Activated T-cell treated with anti-CD3 and anti-CD28 coated beads, Interleukin-2, amount 50 U/mL, for 4 hours (primary cell): ENCODE results near the gene ARTN. TPM values are rescaled to one million over a fixed set of nuclear protein-coding genes. Genes with fewer than 3 reads are reported as not detected.

Experiments used
- ATAC-seq, 2 donors: fragments of 200-7000 bp; cut with Tn5 transposase; one replicate each; pipeline ENCODE4 v1.10.0; 2021
- DNase-seq: peaks from one replicate; pipeline ENCODE4 v3.0.0-alpha.2; 2020
- H3K27me3 Mint-ChIP-seq: one replicate; pipeline ENCODE4 v1.8.0; 2021; ENCODE audit warnings: low read depth, mixed read lengths
- H3K36me3 Mint-ChIP-seq: one replicate; pipeline ENCODE4 v1.8.0; 2022; ENCODE audit warnings: mixed read lengths; ENCODE audit not compliant: insufficient read depth
- H3K4me1 Mint-ChIP-seq: one replicate; pipeline ENCODE4 v1.8.0; 2021; ENCODE audit warnings: low read depth, mixed read lengths
- H3K4me3 Mint-ChIP-seq: one replicate; pipeline ENCODE4 v1.8.0; 2021; ENCODE audit warnings: mild to moderate bottlenecking, moderate library complexity, mixed read lengths
- H3K9me3 Mint-ChIP-seq: one replicate; pipeline ENCODE4 v1.8.0; 2021; ENCODE audit warnings: mixed read lengths
- total RNA-seq, 3 donors: library from RNA; stranded (reverse); gene quantifications; one replicate each; pipeline ENCODE4 v1.2.1, GENCODE V29; 2021

ARTN gene
- total RNA-seq, 3 donors from 2014 or later, result 0.33 to 0.45 (median 0.40) TPM

DNA sequence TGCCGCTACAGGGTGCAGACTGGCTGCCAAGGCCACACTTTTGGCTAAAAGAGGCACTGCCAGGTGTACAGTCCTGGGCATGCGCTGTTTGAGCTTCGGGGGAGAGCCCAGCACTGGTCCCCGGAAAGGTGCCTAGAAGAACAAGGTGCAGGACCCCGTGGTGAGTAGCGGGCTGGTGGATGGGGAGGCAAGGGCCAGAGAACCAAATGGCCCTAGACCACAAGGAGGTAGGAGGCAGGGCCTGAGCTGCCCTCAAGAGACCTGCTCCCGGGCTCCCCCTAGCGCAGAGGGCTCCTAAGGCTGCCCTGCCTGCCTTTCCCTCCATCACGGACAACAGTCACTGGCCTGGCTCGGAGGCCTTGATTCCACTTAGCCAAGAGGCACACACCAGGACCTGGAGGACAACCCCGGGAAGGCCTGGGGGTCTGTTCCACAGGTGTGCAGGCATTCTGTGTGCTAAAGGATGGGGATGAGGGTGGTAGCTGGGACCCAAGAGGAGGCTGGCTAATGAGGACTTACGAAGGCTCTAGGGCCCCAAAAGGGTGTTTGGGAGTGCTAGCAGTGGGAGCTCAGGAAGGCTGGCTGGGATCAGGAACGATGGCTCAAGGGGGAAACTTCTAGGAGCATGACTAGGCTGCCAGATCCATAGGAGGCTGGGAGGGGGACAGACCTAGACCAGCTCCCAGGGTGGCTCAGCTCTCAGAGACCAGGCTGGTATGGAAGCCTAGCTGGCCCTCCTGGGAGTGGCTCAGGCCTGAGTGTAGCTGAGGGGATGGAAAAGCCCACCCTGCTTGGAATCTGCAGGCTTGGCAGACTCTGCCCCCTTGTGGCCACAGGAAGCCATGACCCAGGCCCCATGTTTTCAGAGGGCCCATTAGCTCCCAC, 742 bp downstream of the ARTN start:
- H3K4me3 Mint-ChIP-seq, result no peak overlapping the region
- DNase-seq, result peak; percentile 40
- H3K27me3 Mint-ChIP-seq, result peaks cover 37% of the 10 kb centered on the region
- peak; percentile 50 to 61 for ATAC-seq
- H3K4me1 Mint-ChIP-seq, result peaks cover 10% of the 10 kb centered on the region
- no peaks in the 10 kb centered on the region for H3K9me3 Mint-ChIP-seq
- H3K36me3 Mint-ChIP-seq, result peaks cover 4% of the 10 kb centered on the region

DNA sequence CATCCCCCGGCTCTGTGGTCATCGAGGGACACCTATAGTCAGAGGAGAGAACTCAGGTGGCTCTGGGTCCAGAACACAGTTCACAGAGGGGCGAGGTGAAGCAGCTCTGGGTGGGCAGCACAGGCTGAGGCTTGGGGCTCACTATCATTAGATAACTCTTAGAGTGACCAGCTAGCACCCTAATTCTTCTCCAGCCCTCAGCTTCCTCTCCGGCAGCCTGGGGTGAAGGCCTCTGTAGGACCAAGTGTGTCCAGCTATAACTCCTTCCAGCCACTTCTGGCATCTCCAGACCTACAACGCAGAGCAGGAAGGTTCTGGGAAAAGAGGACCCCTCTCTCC, 1.4 kb downstream of the ARTN start:
- Mint-ChIP-seq H3K36me3 (peaks cover 9% of the 10 kb centered on the region), H3K4me3 (no peak overlapping the region), H3K27me3 (peaks cover 37% of the 10 kb centered on the region), H3K9me3 (no peaks in the 10 kb centered on the region), H3K4me1 (peaks cover 12% of the 10 kb centered on the region)
- DNase-seq (no peak), ATAC-seq (no peak)

DNA sequence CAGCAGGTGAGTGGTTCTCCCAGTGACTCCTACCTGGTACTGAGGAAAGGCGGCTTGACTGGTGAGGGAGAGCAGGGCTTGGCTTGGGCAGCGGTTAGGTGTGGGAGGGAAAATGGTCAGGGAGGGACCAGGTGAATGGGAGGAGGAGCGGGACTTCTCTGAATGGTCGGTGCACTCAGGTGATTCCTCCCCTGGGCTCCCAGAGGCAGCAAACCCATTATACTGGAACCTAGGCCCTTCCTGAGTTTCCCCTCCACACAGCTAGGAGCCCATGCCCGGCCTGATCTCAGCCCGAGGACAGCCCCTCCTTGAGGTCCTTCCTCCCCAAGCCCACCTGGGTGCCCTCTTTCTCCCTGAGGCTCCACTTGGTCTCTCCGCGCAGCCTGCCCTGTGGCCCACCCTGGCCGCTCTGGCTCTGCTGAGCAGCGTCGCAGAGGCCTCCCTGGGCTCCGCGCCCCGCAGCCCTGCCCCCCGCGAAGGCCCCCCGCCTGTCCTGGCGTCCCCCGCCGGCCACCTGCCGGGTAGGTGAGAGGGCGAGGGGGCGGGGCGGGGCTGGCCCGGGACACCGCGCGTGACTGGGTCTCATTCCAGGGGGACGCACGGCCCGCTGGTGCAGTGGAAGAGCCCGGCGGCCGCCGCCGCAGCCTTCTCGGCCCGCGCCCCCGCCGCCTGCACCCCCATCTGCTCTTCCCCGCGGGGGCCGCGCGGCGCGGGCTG, 2.3 kb downstream of the ARTN start:
- no peak overlapping the region for H3K4me3 Mint-ChIP-seq
- ATAC-seq (peak in 1 of 2 donors; percentile 6), DNase-seq (no peak)
- H3K36me3 Mint-ChIP-seq, result peaks cover 11% of the 10 kb centered on the region
- peaks cover 12% of the 10 kb centered on the region for H3K4me1 Mint-ChIP-seq
- peaks cover 37% of the 10 kb centered on the region for H3K27me3 Mint-ChIP-seq
- no peaks in the 10 kb centered on the region for H3K9me3 Mint-ChIP-seq

DNA sequence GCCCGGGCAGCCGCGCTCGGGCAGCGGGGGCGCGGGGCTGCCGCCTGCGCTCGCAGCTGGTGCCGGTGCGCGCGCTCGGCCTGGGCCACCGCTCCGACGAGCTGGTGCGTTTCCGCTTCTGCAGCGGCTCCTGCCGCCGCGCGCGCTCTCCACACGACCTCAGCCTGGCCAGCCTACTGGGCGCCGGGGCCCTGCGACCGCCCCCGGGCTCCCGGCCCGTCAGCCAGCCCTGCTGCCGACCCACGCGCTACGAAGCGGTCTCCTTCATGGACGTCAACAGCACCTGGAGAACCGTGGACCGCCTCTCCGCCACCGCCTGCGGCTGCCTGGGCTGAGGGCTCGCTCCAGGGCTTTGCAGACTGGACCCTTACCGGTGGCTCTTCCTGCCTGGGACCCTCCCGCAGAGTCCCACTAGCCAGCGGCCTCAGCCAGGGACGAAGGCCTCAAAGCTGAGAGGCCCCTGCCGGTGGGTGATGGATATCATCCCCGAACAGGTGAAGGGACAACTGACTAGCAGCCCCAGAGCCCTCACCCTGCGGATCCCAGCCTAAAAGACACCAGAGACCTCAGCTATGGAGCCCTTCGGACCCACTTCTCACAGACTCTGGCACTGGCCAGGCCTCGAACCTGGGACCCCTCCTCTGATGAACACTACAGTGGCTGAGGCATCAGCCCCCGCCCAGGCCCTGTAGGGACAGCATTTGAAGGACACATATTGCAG, 3.0 kb downstream of the ARTN start:
- Mint-ChIP-seq H3K4me1 (peaks cover 12% of the 10 kb centered on the region), H3K9me3 (no peaks in the 10 kb centered on the region), H3K27me3 (peaks cover 37% of the 10 kb centered on the region), H3K36me3 (peaks cover 11% of the 10 kb centered on the region), H3K4me3 (peak overlapping the region; percentile 67)
- peak; percentile 27 to 59 for ATAC-seq
- no peak for DNase-seq

DNA sequence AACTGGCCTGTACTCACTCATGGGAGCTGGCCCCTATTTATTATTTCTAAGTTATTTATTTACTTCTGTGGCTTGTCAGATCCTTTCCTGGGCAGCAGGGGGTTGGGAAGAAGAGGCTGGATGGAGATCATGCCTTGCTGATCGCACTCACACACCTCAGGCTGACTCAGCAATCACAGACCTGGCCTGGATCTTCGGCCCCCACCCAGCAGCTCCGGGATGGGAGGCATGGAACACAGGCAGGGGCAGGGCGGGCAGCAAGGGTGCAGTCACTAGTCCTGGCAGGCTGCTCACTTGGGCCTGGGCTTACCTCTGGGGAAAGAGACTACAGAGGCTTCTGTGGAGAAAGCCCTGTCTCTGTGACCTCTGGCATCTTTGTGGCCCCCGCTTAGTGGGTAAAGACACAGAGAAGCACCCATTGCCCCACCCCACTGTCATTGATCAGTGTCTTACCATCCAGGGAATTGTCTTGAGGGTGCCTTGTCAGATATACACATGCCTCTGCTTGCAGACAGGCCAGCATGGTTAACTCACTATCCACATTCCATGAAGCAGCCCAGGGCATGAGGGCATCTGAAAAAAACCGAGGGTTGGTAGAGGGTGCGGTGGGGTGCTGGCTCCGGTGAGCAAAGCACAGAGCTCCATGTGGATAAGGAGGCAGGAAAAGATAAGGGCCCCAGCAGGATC, 3.7 kb downstream of the ARTN start:
- Mint-ChIP-seq H3K4me1 (peaks cover 12% of the 10 kb centered on the region), H3K27me3 (peaks cover 37% of the 10 kb centered on the region), H3K4me3 (no peak overlapping the region), H3K36me3 (peaks cover 13% of the 10 kb centered on the region), H3K9me3 (no peaks in the 10 kb centered on the region)
- ATAC-seq, result no peak
- DNase-seq, result no peak

DNA sequence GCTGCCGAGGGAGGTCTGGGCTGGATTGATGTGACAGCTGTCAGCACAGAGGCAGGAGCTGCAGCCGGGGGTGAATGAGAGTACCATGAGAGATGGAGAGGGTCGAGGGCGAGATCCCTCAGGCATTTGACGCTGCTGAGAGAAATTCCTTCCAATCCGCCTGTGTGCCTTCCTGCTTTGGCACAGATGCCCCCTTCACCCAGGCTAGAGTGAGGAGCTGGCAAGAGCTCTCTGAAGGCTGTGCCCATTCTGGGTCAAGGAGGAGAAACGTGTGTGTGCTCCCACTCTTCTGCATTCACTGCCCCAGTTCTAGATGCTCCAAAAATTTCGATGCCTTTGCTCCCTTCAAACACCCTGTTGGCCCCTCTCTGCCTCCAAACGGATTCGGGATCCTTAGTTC, 4.8 kb downstream of the ARTN start:
- ATAC-seq (no peak), DNase-seq (no peak)
- Mint-ChIP-seq H3K27me3 (peaks cover 30% of the 10 kb centered on the region), H3K9me3 (no peaks in the 10 kb centered on the region), H3K4me3 (no peak overlapping the region), H3K36me3 (peaks cover 19% of the 10 kb centered on the region), H3K4me1 (peaks cover 15% of the 10 kb centered on the region)

DNA sequence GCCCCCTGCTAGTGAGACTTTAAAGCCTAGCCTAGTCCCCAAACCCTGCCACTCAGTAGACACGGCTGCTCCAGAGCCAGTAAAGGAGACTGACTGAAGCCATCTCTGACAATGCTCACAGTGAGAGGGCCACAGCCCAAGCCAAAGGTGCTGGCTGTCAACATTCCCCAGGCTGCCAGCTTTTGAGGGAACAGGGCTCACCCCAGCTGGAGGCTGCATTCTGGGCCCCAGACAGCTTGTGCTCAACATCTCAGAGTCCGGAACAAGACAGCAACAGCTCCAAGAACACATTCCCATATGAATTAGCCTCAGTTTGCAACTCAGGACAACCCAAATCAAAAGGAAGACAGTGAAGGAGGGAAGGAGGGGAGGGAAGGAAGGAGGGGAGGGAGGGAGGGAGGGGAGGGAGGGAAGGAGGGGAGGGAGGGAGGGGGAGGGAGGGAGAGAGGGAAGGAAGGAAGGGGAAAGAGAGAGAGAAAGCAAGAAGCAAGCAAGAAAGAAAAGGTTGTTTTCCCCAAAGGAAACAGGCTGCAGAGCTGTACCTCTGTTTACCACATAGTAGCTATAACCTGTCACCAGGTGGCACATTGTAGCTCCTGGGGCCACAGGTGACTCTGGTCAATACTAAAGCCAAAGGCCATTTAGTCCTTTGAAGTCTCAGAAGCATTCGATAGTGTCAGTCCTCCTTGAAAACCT, 5.4 kb downstream of the ARTN start:
- Mint-ChIP-seq H3K36me3 (peaks cover 19% of the 10 kb centered on the region), H3K4me1 (peaks cover 12% of the 10 kb centered on the region), H3K4me3 (no peak overlapping the region), H3K27me3 (peaks cover 26% of the 10 kb centered on the region), H3K9me3 (no peaks in the 10 kb centered on the region)
- no peak for ATAC-seq
- no peak for DNase-seq

DNA sequence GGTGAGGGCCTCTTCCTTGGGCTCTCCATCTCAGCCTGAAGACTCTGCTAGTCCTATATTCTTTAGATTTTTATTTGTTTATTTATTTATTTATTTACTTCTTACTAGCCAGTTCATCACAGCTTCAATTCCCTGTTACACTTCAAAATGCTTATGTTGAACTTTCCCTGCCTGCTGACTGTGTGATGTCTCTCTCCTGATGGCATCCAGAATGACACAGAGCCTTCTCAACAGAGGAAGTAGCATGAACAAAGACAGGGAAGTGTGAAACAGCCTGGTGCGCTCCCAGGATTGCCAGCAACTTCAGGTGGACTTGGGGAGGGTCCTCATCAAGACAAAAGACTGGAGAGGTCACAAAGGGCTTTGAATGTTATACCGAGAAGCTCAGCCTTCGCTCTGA, 8.8 kb downstream of the ARTN start:
- no peak overlapping the region for H3K4me3 Mint-ChIP-seq
- DNase-seq, result no peak
- no peaks in the 10 kb centered on the region for H3K9me3 Mint-ChIP-seq
- peaks cover 21% of the 10 kb centered on the region for H3K36me3 Mint-ChIP-seq
- no peak for ATAC-seq
- H3K27me3 Mint-ChIP-seq, result no peaks in the 10 kb centered on the region
- peaks cover 27% of the 10 kb centered on the region for H3K4me1 Mint-ChIP-seq

DNA sequence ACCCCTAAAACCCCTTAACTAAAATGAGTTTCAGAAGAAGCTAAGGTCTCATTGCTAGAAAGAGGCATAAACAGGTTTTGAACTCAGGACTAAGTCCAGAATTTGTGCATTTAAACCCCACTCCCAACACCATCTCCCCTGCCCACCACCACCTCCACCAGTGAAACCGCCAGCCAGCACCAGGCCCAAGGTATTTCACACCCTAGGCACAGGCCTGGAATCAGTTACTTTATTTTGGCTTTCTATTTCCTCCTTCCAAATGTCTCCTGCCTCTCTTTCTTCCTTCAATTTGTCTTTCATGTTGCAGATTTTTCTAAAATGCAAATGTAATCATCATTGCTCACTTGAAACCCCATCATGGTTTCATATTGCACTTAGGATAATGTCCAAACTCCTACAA, 11.3 kb downstream of the ARTN start:
- no peak for DNase-seq

DNA sequence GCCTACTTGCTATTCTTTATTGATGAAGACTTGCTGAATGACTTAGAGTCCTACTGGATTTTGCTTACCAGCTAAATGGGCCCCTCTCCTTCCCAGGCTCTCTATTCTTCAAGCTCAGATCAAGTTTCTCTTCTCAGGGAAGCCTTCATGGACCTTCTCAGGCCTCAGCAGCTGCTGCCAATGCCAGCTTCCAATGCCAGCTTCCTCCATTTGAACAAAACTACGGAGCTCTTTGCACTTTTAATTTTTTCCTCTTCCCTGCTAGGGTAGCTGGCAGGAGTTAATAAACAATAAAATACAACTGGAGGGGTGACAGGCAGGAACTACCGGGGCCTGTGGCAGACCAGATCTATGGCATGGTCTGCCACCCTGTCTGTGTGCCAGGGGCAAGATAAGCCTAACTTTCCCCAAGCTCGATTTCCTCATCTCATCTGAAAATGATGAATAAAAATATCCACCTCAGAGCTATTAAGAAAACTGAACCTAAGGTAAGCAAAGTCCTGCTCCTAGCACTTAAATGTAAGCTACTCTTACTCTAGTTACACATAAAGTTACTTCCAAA, 12.2 kb downstream of the ARTN start:
- Mint-ChIP-seq H3K36me3 (peaks cover 18% of the 10 kb centered on the region), H3K27me3 (no peaks in the 10 kb centered on the region), H3K4me1 (peaks cover 52% of the 10 kb centered on the region), H3K9me3 (no peaks in the 10 kb centered on the region), H3K4me3 (peak overlapping the region; percentile 93)
- DNase-seq, result no peak
- no peak for ATAC-seq

More for the DNA sequence above, 11.3 kb downstream of the ARTN start:
- Mint-ChIP-seq H3K4me1 (peaks cover 48% of the 10 kb centered on the region), H3K36me3 (peaks cover 15% of the 10 kb centered on the region), H3K9me3 (no peaks in the 10 kb centered on the region), H3K27me3 (no peaks in the 10 kb centered on the region), H3K4me3 (peak overlapping the region; percentile 93)
- no peak for ATAC-seq

DNA sequence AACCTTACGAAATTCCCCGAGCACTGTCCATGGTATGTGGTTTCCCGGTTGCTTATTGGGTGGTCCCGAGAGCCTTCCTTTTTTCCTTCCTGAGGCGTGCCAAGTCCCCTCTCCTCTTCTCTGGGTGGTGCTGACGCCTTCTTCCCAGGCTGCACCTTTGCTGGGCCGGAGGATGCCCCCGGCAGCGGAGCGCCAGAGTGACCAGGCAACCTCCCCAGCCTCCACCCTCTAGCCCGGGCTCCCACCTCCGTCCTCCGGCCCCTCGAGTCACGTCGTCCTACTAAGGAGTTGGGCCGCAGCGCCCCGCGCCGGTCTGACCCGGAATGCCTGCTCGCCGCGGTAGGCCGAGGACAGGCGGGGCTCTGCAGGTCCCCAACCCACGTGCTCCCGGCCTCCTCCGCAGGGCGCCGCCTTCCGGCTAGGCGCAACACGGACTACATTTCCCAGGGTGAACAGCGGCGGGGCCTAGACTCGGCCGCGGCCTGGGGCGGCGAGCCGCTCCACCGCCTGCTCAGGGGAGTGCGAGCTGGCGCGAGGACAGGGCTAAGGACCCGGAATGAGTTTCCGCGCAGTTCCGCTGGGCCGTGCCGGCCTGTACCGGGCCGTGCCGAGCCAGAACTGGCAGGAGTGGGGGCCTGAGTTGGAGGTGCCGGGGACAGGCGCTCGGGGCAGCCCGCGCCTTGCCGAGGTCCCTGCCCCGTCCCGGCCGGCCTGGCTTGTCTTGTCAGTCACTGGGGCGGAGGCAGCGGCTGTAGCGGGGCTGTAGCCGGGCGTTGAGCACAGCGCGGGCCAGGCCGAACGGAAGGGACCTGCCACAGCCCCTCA, 12.8 kb downstream of the ARTN start, which contains the start of gene IPO13:
IPO13 (plus strand) TSS at position 715 of the 825 bp plus-strand sequence. CDS start 651 bp downstream, outside the sequence.
- Mint-ChIP-seq H3K36me3 (peaks cover 20% of the 10 kb centered on the region), H3K4me1 (peaks cover 52% of the 10 kb centered on the region)
- peak; percentile 96 for ATAC-seq

DNA sequence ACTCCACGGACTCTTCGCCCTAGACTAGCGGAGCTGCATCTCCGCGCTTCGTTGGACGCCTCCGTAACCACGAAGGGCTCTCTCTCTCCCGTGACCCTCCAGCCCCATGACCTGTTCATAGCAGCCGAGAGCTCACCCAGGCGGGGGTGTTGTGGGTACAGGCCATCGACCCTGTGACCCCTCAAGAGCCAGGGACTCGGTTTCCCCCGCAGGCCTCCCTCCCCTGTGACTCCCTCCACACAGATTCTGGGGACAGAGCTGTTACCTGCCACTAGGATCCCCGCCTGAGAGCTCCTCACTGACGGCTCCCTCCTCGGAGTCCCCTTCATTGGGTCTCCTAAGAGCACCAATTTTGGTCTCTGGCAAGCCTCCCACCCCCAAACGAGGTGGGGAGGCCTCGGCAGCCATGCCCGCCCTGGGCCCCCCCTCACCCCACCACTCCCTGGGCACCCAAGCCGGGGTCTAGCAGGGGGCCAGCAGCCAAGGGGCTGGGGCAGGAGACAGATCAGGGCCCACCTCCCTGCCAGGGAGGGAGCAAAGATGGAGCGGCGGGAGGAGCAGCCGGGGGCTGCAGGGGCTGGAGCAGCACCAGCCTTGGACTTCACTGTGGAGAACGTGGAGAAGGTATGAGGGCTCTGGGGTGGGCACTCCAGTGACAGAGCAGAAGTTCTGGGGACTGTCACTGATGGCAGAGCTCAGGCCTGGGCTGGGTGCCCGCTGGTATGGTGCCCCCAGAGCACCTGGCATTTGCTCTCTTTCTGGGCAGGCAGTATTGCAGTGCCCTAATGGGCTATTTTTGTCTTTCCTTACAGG, 13.7 kb downstream of the ARTN start:
- peaks cover 52% of the 10 kb centered on the region for H3K4me1 Mint-ChIP-seq
- DNase-seq, result no peak
- no peaks in the 10 kb centered on the region for H3K27me3 Mint-ChIP-seq
- ATAC-seq, result peak; percentile 2
- peak overlapping the region; percentile 93 for H3K4me3 Mint-ChIP-seq
- peaks cover 17% of the 10 kb centered on the region for H3K36me3 Mint-ChIP-seq
- H3K9me3 Mint-ChIP-seq, result no peaks in the 10 kb centered on the region

More for the DNA sequence above, 12.8 kb downstream of the ARTN start, which contains the start of gene IPO13:
- H3K27me3 Mint-ChIP-seq, result no peaks in the 10 kb centered on the region
- H3K4me3 Mint-ChIP-seq, result peak within 1 kb of the TSS; percentile 93
- peak; percentile 93 for DNase-seq
- no peaks in the 10 kb centered on the region for H3K9me3 Mint-ChIP-seq
